ENCODE measurements around the gene SGK2.

DNA sequence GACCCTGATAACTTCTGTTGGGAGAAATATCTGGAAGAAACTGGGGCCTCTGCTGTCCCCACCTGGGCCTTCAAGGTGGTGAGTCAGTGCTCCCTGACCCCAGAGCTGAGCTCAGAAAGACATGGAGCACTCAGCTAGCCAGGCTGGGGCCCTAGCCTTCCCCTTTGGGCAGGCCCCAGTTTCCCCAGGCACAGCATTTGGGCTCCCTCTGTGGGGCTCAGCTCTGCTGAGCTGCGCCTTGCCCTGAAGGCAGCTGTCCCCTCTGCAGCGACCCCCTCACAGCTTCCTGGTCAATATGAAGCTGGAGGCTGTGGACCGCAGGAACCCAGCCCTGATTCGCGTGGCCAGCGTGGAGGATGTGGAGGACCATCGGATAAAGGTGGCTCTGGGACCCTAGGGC, 24.8 kb upstream of the SGK2 start:
- TF ChIP-seq POLR2AphosphoS5 (IDR thresholded peaks at IDR 0.05; ENCODE audit: low read depth, low read length) (no peak), REST (IDR thresholded peaks at IDR 0.05; ENCODE audit: insufficient read depth in 1 of 2, low read depth in 2 of 2, low read length in 2 of 2) (no peak)
